ENCODE results near the gene HOXA7.

HOXA7 gene

DNA sequence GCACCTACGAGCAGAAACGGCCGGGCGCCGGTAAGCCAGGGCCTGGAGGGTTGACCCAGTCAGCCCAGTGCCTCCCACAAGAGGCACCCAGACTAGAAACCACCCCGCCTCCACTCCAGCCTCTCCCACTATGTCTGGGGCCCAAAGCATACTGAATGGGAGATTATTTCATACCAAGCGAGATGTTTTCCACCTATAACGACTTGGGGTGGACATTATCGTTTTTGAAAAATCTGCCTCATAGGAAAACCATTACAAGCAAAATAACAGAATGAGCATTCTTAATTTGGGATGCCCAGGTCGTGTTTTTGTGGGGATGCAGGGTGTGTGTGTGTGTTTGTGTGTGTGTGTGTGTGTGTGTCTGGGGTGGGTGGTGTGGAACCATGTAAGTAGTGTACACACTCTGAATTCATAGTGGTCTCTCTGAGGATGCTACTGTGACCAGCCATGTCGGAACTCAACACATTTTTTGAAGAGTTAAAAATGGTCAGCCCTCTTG is 10.5 kb downstream of the HOXA7 start:
- no peak for DNase-seq

DNA sequence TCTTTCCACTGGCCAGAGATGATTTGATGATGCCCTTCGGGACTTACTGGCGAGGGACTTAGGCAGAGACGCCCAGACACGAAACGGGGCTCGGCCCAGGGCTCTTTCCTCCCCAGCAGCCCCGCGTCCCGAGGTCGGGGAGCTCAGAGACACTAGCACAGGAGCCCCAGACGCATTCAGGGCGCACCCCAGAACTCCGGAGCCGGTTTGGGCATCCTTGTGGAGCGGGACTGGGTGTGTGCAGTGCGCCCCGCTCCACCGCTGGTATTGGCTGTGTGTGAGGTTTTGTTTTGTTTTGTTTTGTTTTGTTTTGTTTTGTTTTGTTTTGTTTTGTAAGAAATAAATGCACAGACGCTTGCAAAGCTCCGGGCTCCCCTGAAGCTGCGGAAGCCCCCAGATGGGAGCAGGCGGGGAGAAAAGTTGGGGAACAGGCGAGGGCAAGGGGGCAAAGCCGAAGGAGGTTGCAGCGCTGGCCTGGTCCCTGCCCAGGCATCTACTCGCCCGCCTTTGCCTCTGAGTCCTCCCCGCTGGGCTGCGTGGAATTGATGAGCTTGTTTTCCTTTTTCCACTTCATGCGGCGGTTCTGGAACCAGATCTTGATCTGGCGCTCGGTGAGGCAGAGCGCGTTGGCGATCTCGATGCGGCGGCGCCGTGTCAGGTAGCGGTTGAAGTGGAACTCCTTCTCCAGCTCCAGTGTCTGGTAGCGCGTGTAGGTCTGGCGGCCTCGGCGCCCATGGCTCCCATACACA is 11.1 kb downstream of the HOXA7 start:
- DNase-seq = no peak

DNA sequence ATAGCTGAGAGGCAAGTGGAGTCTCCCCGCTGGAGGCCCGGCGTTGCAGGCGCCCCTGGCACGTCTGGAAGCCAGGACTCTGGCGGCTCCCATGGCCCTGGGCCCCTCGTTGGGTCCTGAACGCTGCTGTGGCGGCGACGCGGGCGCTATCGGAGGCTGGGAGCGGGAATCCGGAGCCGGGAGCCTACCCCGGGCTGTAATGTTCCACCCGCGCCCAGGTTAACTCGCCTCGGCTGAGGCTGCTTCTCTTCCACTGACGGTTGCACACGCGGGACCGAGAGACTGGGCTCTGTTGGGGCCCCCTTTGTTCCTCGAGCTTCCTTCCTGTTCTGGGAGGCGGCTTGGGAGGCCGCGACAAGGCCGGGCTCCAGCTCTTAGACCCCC is 11.7 kb downstream of the HOXA7 start:
- no peak for DNase-seq

DNA sequence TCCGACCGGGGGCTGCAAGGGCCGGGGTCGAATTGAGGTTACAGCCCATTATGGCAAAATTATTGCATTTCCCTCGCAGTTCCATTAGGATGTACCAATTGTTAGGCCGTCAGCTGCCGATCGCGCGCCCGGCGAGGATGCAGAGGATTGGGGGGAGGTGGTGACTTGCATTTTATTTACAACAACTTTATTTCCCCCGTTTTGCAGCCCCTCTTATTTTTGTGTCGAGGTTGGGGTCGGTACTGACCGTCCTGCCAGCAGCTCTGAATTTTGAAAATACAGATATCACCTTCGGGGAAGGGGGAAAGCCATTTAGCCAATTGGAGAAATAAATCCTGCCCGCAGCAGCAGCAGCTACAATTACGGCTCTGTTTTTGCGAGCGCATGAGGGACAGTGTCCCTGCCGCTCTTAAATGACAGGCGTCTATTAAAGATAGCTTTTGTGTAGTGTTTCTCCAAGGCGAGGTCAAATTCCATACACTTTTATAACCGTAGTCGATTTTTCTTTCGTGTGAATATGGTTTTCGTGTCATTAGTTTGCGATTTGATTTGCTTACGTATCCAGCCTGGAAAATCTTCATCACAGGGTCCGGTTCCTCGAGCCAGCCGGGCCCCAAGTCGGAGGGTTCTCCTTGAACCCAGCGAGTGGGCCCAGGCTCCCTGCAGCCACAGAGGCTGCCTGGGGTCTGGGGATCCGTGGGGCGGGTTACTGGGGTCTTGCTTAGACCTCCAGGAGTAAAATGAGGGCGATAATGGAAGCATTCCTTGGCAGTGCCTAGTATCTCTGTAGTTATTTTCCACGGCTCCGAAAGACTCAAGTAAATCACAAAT is 12.3 kb downstream of the HOXA7 start:
- DNase-seq = no peak

DNA sequence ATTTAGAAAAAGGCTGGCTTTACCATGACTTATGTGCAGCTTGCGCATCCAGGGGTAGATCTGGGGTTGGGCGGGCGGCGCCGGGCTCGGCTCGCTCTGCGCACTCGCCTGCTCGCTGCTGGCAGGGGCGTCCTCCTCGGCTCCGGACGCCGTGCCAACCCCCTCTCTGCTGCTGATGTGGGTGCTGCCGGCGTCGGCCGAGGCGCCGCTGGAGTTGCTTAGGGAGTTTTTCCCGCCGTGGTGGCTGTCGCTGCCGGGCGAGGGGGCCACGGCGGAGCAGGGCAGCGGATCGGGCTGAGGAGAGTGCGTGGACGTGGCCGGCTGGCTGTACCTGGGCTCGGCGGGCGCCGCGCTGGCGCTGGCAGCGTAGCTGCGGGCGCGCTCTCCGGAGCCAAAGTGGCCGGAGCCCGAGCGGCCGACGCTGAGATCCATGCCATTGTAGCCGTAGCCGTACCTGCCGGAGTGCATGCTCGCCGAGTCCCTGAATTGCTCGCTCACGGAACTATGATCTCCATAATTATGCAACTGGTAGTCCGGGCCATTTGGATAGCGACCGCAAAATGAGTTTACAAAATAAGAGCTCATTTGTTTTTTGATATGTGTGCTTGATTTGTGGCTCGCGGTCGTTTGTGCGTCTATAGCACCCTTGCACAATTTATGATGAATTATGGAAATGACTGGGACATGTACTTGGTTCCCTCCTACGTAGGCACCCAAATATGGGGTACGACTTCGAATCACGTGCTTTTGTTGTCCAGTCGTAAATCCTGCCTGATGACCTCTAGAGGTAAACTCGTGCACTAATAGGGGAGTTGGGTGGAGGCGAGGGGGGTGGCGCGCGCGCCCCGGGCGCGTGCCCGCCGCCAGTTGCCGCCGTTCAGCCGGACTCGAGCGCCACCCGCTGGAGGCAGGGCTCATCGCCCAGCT is 13.2 kb downstream of the HOXA7 start, which contains the start of gene HOXA5:
Gene HOXA5 (minus strand): TSS at position 659 of the 927 bp plus-strand sequence. CDS start 74 bp downstream, at position 585.
- peak in 1 of 2 donors; percentile 61 for DNase-seq

DNA sequence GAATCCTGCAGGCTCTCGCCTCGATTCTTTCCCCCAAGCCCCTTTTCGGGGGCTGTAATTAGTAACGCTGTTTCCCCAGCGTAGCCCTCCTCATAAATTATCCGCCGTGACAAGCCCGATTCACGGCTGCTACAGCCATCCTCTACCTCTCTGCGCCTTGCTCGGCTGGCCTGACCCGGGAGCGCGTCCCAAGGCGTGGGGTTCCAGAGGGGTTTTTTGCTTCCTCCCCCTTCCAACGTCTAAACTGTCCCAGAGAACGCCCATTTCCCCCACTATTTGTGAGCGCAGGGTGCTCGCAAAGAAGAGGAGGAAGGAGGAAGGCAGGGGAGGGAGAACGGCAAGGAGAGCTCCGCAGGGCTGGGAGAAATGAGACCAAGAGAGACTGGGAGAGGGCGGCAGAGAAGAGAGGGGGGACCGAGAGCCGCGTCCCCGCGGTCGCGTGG is 13.9 kb downstream of the HOXA7 start:
- DNase-seq = no peak

DNA sequence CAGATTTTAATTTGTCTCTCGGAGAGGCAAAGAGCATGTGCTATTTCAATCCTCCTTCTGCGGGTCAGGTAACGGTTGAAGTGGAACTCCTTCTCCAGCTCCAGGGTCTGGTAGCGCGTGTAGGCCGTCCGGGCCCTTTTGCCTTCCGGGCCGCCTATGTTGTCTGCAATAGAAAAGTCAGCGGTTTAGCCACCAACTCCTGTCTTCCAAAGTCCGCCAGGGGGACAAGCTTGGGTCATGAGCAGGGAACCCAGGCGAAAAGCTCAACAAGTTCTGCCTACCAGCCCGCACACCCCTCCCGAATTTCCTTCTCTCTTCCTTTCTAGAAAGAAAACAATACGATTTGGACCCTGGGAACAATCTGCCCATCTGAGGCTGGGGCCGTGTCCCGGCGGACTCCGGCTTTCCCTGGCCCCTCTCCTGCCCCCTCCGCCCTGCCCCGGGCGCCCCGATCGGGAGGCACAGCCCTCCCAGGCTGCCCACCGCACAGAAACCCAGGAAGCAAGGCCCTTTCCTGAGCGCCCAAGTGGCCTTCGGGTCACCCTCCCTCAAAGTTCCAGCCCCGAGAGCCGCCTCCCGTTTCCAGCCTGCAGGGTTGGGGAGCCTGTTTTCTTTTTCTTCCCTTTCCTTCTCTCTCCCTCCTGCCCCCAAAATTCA is 14.4 kb downstream of the HOXA7 start:
- DNase-seq = no peak

DNA sequence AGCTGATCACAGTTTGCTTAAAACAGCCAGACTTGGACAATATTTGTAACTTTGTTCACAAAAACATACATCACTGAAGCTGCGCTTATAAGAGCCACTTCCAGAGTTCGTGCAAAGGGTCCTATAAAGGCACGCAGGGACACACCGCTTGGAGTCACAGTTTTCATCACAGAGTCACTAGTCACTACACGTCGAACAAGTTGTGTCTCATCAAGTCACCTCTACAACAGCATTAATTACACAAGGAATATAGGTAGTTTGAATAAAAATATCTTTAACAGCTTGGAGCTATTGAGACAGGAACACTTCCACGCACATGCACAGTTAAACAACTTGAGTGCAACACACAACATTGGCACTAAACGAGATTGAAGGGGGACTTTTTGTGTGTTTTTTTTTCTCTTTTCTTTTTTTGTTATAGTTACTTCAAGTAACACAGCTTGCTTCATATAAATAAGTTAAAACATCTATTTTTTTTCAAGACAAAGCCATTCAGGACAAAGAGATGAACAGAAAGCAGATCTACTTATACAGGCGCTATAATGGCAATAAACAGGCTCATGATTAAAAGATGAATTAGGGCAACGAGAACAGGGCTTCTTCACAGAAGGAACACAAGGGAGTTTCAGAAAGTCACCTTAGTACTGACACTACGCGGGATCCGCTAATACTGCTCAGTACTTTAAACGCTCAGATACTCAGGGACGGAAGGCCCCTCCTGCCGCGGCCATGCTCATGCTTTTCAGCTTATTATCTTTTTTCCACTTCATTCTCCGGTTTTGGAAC is 15.1 kb downstream of the HOXA7 start:
- no peak for DNase-seq

DNA sequence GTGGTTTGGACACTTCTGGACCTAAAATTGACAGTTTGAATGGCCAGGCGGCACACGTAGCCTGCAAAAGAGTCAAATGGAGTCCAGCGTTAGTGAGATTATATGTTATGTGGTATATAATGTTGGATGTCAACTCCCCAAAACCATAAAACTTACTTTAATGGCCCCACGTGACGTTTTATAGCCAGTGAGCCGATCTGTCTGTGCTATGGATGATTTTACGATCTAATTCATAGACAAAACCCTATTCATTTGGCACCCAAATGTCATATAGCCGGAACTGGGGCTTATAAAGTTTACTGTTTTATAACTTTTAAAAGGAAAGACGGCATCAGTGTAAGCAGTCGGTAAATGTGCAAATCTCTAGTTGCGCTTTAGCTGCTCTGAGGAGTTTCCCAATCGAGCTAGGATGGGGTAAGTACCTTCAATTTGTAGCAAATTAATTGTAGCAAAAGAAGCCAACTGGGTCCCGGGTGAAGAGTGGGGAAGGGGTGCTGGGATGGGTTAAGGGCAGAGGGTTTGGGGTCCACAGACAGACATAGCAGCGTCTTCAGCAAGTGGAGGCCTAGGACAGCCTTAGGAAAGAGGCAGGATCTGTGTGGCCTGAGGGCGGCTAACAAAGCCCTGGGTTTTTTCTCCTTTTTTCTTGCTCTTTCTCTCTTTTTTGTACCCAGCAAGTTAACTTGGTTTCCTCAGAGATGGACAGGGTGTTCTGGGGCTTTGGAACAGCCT is 16.2 kb downstream of the HOXA7 start:
- DNase-seq = no peak

DNA sequence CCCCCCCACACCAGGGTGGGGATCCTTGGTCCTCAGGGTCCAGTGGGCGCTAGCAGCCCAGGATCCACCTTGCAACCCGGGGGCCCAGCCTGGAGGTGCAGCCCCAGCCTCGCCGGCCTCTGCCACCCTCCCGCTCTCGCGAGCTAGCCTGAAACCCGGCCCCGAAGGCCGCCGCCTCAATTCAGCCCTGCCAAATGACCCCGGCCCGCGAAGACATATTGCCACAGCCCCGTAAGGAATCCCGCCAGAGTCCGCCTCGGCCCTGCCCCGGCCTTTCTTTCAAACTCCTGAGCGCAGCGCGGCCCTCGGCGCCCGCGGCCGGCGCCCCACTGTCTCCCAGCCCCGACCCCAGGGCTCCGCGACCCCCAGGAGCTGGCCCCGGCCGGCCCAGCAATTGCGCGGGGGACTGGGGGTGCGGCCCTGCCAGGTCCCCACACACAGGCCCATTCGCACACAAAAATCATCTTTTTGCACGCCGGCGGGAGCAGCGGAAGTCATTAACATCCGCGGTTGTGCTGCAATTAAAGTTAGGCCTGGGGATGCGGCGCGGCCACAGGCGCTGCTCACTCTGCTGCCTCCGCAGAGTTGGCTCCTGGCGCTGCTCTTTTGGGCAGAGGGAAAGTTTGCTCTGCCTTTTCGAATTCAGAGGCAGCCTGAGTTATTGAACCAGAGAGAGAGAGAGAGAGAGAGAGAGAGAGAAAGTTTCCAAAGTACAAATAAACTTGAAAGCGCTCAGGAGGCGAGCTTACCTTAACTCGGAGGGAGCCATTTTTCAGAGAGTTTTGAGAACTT is 16.9 kb downstream of the HOXA7 start:
- DNase-seq = no peak

DNA sequence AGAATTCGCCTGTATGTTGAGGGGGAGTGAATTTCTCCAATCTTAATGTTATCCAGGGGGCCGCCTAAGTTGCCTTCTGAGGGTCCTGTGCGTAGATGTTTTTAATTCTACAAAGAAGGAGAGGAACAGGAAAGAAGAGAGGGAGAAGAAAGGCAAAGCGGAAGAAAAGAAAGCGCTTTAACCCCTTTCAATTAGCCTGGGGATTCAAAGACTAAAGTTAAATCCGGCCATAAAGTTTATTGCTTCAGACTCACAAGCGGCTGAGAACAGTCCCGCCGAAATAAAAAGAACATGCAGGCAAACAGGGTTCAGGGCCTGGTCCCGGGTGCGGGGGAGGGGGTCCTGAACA is 17.5 kb downstream of the HOXA7 start:
- DNase-seq = no peak

DNA sequence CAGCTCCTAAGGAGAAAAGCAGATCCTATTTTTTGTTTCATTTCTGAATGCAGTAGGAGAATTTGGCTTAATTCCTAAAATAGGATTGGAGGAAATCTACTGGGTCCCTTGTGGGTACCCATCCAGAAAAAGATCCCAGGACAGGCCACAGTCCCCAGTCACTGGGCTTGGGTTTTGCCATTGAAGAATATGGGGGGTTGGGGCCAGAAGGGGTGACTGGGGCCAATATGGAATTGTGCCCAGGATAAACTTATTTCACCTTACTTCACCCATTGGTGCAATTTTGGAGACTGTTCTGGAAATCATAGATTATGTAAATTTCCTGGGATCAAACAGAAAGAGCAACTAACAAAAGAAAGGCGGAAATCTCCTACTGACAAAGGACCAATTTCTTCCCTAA is 18.0 kb downstream of the HOXA7 start:
- DNase-seq = no peak

DNA sequence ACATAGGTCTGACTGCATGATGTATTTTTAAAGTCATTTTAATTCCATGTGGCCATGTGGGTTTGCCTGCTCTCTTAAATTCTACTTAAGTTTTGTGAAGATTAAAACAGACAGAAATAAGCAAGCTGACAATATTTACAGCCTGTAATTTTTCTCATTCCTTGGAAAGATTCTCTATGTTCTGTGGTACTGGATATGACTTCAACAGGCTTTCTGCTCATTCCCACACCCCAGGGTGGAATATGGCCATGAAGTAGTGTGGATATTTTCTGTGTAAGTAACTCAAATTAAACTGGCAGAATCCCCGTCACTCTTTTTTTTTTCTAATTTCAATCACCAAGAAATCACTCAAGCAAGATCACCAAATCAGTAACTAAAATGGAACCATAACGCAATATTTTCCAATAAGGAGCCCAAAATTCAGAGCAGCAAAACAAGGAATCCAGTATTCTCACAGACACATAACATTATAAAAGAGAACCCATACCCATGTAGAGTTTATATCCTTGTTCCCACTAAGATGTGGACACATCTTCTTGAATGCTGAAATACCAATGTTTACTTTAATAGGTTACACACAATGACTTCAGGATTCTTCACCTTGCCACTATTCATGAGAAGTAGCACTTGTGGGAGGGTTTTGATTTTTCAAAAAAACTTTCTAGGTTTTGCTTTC is 18.7 kb downstream of the HOXA7 start:
- no peak for DNase-seq

DNA sequence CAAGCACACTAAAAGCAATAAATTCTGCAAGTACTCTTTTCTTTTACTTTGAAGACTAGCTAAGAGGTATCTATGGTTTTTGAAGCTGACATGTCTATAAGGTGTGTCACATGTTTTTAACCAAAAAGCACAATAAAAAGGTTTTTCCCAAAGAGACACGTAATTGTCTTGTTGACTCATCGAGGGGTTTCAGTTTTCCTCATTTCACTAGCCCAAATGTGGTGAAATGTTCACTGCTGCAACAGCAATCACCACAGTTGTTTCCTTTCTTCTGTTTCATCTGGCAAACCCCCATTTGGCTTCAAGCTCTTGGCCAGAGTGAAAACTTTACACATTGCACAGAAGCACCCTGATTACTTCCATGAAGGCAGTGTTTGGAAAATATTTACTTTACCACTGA is 22.1 kb downstream of the HOXA7 start:
- DNase-seq = no peak

DNA sequence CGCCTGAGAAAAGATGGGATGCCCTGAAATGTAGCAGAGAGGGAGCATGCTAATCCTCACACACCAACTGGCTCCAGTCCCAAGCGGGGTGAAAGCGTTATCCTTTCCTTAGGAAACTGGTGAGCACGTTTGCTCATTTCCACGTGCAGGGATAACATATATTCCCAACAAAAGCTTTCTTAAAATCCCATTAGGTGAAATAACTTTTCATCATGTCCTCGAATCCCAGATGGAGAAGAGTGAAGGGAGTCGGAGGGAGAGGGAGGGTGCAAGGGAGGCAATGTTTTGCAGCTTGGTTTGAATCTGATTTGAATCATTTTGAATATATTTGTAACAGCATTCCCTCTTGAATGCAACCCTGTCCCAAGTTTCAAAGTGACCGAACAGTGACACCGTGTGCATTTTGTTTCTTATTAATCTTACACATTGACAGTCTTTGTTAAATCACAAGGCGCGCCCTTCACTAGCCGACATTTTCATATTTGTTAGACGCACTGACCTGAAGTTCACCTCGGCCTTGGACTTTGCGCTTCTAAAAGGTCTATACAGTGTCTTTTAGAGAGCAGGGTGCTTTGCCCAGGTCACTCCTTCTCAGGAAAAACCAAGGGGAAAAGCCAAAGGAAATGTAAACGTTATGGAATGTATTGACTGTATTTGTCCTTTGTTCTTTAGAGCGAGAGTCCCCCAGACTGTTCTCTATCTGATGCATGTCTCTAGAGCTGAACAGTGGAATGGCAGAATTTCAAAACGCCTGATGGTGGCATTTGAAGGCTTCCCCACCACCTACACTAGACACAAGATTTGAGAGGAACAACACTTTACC is 22.9 kb downstream of the HOXA7 start:
- DNase-seq = no peak

DNA sequence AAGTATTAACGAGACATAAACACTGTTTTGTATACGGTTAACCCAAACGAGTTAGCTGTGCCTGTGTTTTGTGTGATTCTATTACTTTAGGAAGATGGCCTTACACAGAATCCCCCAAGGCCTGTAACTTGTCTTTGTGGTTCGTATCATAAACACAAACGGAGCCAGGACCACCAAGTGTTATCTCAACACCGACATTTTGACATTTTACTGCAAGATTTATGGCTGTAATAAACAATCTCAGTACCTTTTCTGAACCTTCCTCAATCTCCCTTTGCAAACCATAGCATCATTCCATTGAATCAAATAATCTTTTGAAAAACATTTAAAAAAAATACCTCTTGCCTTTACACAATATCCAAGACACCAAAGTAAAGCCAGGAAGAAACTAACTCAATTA is 23.5 kb downstream of the HOXA7 start:
- no peak for DNase-seq

DNA sequence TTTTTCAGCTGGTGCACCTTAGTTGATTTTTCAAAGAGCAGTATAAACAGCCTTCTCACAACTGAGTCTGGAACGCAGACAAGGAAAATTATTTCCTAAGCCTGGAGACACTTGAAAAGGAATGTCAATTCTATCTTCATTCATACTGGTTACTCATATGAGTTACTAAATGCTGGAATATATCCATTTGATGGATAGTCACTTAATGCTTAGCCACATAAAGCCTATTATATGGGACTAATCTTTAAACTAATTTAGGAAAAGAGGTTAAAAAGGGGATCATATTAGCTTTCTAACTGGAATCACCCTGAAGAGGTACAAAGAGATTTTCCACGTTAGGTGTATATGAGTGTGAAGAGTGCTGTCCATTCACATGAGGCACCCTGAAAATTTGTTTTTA is 24.3 kb downstream of the HOXA7 start:
- DNase-seq = no peak

DNA sequence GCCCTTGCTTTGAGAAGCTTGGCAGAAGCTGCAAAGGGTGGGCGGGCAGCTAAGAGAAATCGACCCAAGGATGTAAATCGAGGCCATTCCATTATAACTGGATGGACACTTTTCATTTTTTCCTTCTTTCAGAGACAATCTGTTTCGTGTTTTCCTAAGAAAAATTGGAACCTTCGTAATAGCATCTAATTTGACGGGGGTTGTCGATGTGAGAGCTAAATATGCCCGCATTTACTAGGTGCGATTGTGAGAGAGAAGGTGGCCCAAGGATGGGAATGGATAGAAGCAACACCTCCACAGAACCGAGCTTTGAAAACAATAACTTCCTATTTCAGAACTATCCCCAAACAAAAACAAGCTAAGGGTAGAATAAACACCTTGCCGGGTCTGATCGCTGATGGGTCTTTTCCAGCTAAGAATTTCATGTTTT is 25.1 kb downstream of the HOXA7 start:
- DNase-seq = no peak
